HCT116 (cell line): ENCODE measurements around the gene C12orf75. TPM values are rescaled to one million over a fixed set of nuclear protein-coding genes. Genes with fewer than 3 reads are reported as not detected.

Experiments used
- ATAC-seq: fragments of 200-7000 bp; cut with Tn5 transposase; 2 replicates; pipeline ENCODE4 v1.9.1; 2020; ENCODE audit warnings: mild to moderate bottlenecking, moderate library complexity
- BruUV-seq: library from RNA; stranded (reverse); fragments of 400-500 nt; replicated peaks from 2 replicates; lab custom pipeline; 2021; lab: Mats Ljungman, UMichigan
- CTCF ChIA-PET: fragments of 300-600 bp; sonication (Branson Sonifier 250); formaldehyde crosslinking; loops from one replicate; lab custom pipeline; 2021; ENCODE audit warnings: antibody characterized with exemption; lab: Charles Lee
- POLR2A ChIA-PET: fragments of 300-600, 350-600 bp; sonication (Branson Sonifier 250); formaldehyde crosslinking; loops from one replicate; lab custom pipeline; 2021; ENCODE audit warnings: antibody characterized with exemption; lab: Charles Lee
- RAD21 ChIA-PET, 2 experiments: fragments of 300-600 bp; sonication (Branson Sonifier 250); formaldehyde crosslinking; loops; one replicate each; lab custom pipeline; 2023; ENCODE audit warnings: low total read pairs in 2 of 2; ENCODE audit not compliant: uncharacterized antibody in 2 of 2, unreplicated experiment in 2 of 2, low non-redundant PET in 1 of 2; lab: Charles Lee
- DNase-seq: peaks from one replicate; pipeline ENCODE4 v3.0.0-alpha.2; 2010; ENCODE audit warnings: low read depth, low spot score
- H2AFZ ChIP-seq: fragments of 200-600 bp; shearing (Covaris generic), sonication (generic); 2 replicates; pipeline ENCODE4 v1.6.1; 2017; ENCODE audit warnings: low read depth, mixed run types, mixed read lengths, antibody characterized with exemption, low read length; ENCODE audit not compliant: poor library complexity, severe bottlenecking
- H3K27ac ChIP-seq: 2 replicates; pipeline ENCODE4 v1.5.1; 2012; ENCODE audit warnings: low read depth, low read length
- H3K27me3 ChIP-seq: fragments of 200-600 bp; sonication (generic); 2 replicates; pipeline ENCODE4 v1.6.1; 2016; ENCODE audit warnings: mixed run types, low read length, mixed read lengths; ENCODE audit not compliant: insufficient read depth
- H3K36me3 ChIP-seq, 2 experiments: fragments of 200-500 bp in 1 of 2; fragments of 200-600 bp in 1 of 2; sonication (Bioruptor generic) in 1 of 2; sonication (generic) in 1 of 2; 2 replicates each; pipeline versions ENCODE4 v1.5.1 to v1.6.1; 2014 to 2016; ENCODE audit warnings: low read length in 2 of 2, inconsistent platforms in 1 of 2, mixed read lengths in 1 of 2, mixed run types in 1 of 2; ENCODE audit not compliant: insufficient read depth in 2 of 2, control insufficient read depth in 1 of 2
- H3K4me1 ChIP-seq, 2 experiments: fragments of 200-600 bp in 1 of 2; sonication (generic) in 1 of 2; 2 replicates each; pipeline versions ENCODE4 v1.5.1 to v1.6.1; 2012 to 2017; ENCODE audit warnings: low read length in 2 of 2, inconsistent platforms in 1 of 2, mild to moderate bottlenecking in 1 of 2, mixed read lengths in 1 of 2, mixed run types in 1 of 2, moderate library complexity in 1 of 2; ENCODE audit not compliant: insufficient read depth in 2 of 2, control insufficient read depth in 1 of 2
- H3K4me2 ChIP-seq: fragments of 200-600 bp; sonication (generic); 2 replicates; pipeline ENCODE4 v1.6.1; 2017; ENCODE audit warnings: mixed run types, low read length, mixed read lengths
- H3K4me3 ChIP-seq, 2 experiments: fragments of 200-600 bp in 1 of 2; sonication (generic) in 1 of 2; replicated peaks in 1 of 2; 2 replicates each; pipeline ENCODE4 v1.5.1; 2011 to 2016; ENCODE audit warnings: low read length in 2 of 2, control low read depth in 1 of 2, low read depth in 1 of 2, mild to moderate bottlenecking in 1 of 2, mixed read lengths in 1 of 2, mixed run types in 1 of 2
- H3K79me2 ChIP-seq: fragments of 200-600 bp; sonication (generic); 2 replicates; pipeline ENCODE4 v1.6.1; 2017; ENCODE audit warnings: mild to moderate bottlenecking, mixed run types, low read length, moderate library complexity, mixed read lengths; ENCODE audit not compliant: insufficient read depth
- H3K9ac ChIP-seq: fragments of 200-600 bp; sonication (generic); 2 replicates; pipeline ENCODE4 v1.6.1; 2016; ENCODE audit warnings: low read length, mixed read lengths
- H3K9me2 ChIP-seq: fragments of 200-600 bp; sonication (generic), shearing (Covaris generic); 2 replicates; pipeline ENCODE4 v1.6.1; 2017; ENCODE audit warnings: mixed run types, mild to moderate bottlenecking, moderate library complexity; ENCODE audit not compliant: insufficient read depth
- H3K9me3 ChIP-seq, 2 experiments: fragments of 200-500 bp in 1 of 2; fragments of 200-600 bp in 1 of 2; sonication (Bioruptor generic) in 1 of 2; sonication (generic) in 1 of 2; 2 replicates each; pipeline ENCODE4 v1.6.1; 2014 to 2017; ENCODE audit warnings: low read length in 2 of 2, mixed read lengths in 2 of 2, inconsistent platforms in 1 of 2, low read depth in 1 of 2, mild to moderate bottlenecking in 1 of 2, mixed run types in 1 of 2, moderate library complexity in 1 of 2; ENCODE audit not compliant: control insufficient read depth in 1 of 2, insufficient read depth in 1 of 2
- H4K20me1 ChIP-seq: fragments of 200-600 bp; sonication (generic), shearing (Covaris generic); 2 replicates; pipeline ENCODE4 v1.6.1; 2017; ENCODE audit warnings: mixed run types, mild to moderate bottlenecking, moderate library complexity; ENCODE audit not compliant: insufficient read depth
- CBX3 ChIP-seq: IDR thresholded peaks from 2 replicates; pipeline ENCODE4 v1.6.1; 2012; ENCODE audit warnings: low read depth
- CEBPB ChIP-seq: IDR thresholded peaks from 2 replicates; pipeline ENCODE4 v1.6.1; 2012; ENCODE audit warnings: low read depth
- EGR1 ChIP-seq: IDR thresholded peaks from 2 replicates; pipeline ENCODE4 v1.6.1; 2012; ENCODE audit warnings: low read depth
- ELF1 ChIP-seq: IDR thresholded peaks from 2 replicates; pipeline ENCODE4 v1.6.1; 2012; ENCODE audit warnings: low read depth, borderline replicate concordance
- EZH2 ChIP-seq: fragments of 200-600 bp; sonication (generic); IDR thresholded peaks from 2 replicates; pipeline ENCODE4 v1.6.1; 2017; ENCODE audit warnings: antibody characterized with exemption, mixed run types
- EZH2phosphoT487 ChIP-seq: fragments of 200-600 bp; IDR thresholded peaks from 2 replicates; pipeline ENCODE4 v1.6.1; 2018; ENCODE audit warnings: antibody characterized with exemption, borderline replicate concordance
- FOSL1 ChIP-seq: IDR thresholded peaks from 2 replicates; pipeline ENCODE4 v1.6.1; 2012; ENCODE audit warnings: low read depth
- JUND ChIP-seq: IDR thresholded peaks from 2 replicates; pipeline ENCODE4 v1.6.1; 2012
- POLR2A ChIP-seq: IDR thresholded peaks from 2 replicates; pipeline ENCODE4 v1.7.0; 2011; ENCODE audit warnings: borderline replicate concordance; ENCODE audit not compliant: insufficient read depth, insufficient read length; ENCODE audit errors: extremely low read depth
- POLR2AphosphoS5 ChIP-seq: IDR thresholded peaks from 2 replicates; pipeline ENCODE4 v1.6.1; 2011; ENCODE audit warnings: mild to moderate bottlenecking, low read depth, low read length, moderate library complexity
- RAD21 ChIP-seq: IDR thresholded peaks from 2 replicates; pipeline ENCODE4 v1.6.1; 2012; ENCODE audit warnings: low read depth, mild to moderate bottlenecking
- SP1 ChIP-seq: IDR thresholded peaks from 2 replicates; pipeline ENCODE4 v1.6.1; 2012; ENCODE audit warnings: low read depth
- SRF ChIP-seq: IDR thresholded peaks from 2 replicates; pipeline ENCODE4 v1.6.1; 2012; ENCODE audit warnings: low read depth
- YY1 ChIP-seq: IDR thresholded peaks from 2 replicates; pipeline ENCODE4 v1.6.1; 2011; ENCODE audit warnings: low read length, low read depth, moderate library complexity, mild to moderate bottlenecking; ENCODE audit not compliant: insufficient replicate concordance; ENCODE audit errors: extremely low read depth
- ZFX ChIP-seq: fragments of 450-650 bp; IDR thresholded peaks from 2 replicates; pipeline ENCODE4 v1.6.1; 2017
- ZNF274 ChIP-seq: fragments of 200-500 bp; sonication (Bioruptor generic); IDR thresholded peaks from 2 replicates; pipeline ENCODE4 v1.6.1; 2014; ENCODE audit warnings: mild to moderate bottlenecking, low read depth, low read length, inconsistent platforms
- intact Hi-C: fragments of 100-400 bp; cut with micrococcal nuclease; formaldehyde crosslinking; loops from 2 replicates; pipeline ENCODE4 v1.10.0; 2022
- total RNA-seq: library from RNA; stranded (reverse); gene quantifications from one replicate; pipeline ENCODE4 v1.2.1, GENCODE V29; 2021; ENCODE audit not compliant: unreplicated experiment
- TF ChIP-seq, protein P1 (sequence below): IDR thresholded peaks from 2 replicates; pipeline ENCODE4 v1.6.1; 2012
- TF ChIP-seq, protein P2 (sequence below), 3 experiments: fragments of 200-600 bp in 1 of 3; sonication (generic) in 1 of 3; IDR thresholded peaks in 2 of 3; conservative IDR thresholded peaks in 1 of 3; 2 replicates each; pipeline ENCODE4 v1.5.1; 2012 to 2017; ENCODE audit warnings: low read depth in 2 of 3, low read length in 2 of 3, antibody characterized with exemption in 1 of 3, borderline replicate concordance in 1 of 3, control low read depth in 1 of 3, mild to moderate bottlenecking in 1 of 3, mixed read lengths in 1 of 3, mixed run types in 1 of 3, moderate library complexity in 1 of 3; ENCODE audit not compliant: insufficient read depth in 1 of 3
- TF ChIP-seq, protein P3 (sequence below): IDR thresholded peaks from 2 replicates; pipeline ENCODE4 v1.6.1; 2012; ENCODE audit warnings: low read depth
- TF ChIP-seq, protein P4 (sequence below): IDR thresholded peaks from 2 replicates; pipeline ENCODE4 v1.6.1; 2011; ENCODE audit warnings: mild to moderate bottlenecking, low read length, moderate library complexity; ENCODE audit not compliant: insufficient replicate concordance; ENCODE audit errors: extremely low read depth

C12orf75 gene
- total RNA-seq, 1 experiment from 2014 or later, result 81.0 TPM

DNA sequence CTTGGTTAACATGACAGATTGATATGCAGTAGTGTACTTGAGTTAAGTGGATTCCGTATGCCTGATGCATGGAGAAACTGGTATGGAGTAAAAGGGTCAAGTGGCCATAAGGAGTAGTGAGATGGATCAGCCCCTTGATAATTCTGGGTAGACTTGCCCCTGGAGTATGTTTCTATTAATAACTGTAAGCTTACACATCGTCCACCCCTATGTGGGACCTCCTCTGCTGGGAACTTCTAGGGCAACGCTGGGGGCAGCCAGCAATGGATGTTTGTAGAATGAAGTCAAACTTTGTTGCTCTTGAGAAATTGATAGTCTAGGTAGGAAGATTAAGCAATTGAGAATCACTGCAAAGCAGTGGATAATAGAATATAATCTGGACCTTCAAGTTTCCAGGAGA lies 3.5 kb downstream of the C12orf75 start:
- no TSS peak for BruUV-seq
- H3K9me3 ChIP-seq, result no peaks in the 10 kb centered on the region
- H3K79me2 ChIP-seq, result peaks cover 60% of the 10 kb centered on the region
- no peak overlapping the region for H3K27ac ChIP-seq
- no peak for TF ChIP-seq SRF
- TF ChIP-seq YY1, result no peak
- TF ChIP-seq EZH2, result no peak
- no peak for TF ChIP-seq ZFX
- TF ChIP-seq, protein P1, sequence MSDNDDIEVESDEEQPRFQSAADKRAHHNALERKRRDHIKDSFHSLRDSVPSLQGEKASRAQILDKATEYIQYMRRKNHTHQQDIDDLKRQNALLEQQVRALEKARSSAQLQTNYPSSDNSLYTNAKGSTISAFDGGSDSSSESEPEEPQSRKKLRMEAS, result no peak
- TF ChIP-seq EGR1, result no peak
- TF ChIP-seq, protein P2, sequence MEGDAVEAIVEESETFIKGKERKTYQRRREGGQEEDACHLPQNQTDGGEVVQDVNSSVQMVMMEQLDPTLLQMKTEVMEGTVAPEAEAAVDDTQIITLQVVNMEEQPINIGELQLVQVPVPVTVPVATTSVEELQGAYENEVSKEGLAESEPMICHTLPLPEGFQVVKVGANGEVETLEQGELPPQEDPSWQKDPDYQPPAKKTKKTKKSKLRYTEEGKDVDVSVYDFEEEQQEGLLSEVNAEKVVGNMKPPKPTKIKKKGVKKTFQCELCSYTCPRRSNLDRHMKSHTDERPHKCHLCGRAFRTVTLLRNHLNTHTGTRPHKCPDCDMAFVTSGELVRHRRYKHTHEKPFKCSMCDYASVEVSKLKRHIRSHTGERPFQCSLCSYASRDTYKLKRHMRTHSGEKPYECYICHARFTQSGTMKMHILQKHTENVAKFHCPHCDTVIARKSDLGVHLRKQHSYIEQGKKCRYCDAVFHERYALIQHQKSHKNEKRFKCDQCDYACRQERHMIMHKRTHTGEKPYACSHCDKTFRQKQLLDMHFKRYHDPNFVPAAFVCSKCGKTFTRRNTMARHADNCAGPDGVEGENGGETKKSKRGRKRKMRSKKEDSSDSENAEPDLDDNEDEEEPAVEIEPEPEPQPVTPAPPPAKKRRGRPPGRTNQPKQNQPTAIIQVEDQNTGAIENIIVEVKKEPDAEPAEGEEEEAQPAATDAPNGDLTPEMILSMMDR (IDR thresholded peaks at IDR 0.05 in 2 of 3, conservative IDR thresholded peaks at IDR 0.05 in 1 of 3; ENCODE audit: borderline replicate concordance in 1 of 3, insufficient read depth in 1 of 3, low read depth in 2 of 3, low read length in 2 of 3), result no peak
- no peak for TF ChIP-seq SP1
- no peak for TF ChIP-seq ZNF274
- TF ChIP-seq, protein P3, sequence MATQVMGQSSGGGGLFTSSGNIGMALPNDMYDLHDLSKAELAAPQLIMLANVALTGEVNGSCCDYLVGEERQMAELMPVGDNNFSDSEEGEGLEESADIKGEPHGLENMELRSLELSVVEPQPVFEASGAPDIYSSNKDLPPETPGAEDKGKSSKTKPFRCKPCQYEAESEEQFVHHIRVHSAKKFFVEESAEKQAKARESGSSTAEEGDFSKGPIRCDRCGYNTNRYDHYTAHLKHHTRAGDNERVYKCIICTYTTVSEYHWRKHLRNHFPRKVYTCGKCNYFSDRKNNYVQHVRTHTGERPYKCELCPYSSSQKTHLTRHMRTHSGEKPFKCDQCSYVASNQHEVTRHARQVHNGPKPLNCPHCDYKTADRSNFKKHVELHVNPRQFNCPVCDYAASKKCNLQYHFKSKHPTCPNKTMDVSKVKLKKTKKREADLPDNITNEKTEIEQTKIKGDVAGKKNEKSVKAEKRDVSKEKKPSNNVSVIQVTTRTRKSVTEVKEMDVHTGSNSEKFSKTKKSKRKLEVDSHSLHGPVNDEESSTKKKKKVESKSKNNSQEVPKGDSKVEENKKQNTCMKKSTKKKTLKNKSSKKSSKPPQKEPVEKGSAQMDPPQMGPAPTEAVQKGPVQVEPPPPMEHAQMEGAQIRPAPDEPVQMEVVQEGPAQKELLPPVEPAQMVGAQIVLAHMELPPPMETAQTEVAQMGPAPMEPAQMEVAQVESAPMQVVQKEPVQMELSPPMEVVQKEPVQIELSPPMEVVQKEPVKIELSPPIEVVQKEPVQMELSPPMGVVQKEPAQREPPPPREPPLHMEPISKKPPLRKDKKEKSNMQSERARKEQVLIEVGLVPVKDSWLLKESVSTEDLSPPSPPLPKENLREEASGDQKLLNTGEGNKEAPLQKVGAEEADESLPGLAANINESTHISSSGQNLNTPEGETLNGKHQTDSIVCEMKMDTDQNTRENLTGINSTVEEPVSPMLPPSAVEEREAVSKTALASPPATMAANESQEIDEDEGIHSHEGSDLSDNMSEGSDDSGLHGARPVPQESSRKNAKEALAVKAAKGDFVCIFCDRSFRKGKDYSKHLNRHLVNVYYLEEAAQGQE, result no peak
- no peak for TF ChIP-seq JUND
- no peak for TF ChIP-seq CEBPB
- TF ChIP-seq POLR2A, result no peak
- no peak for TF ChIP-seq CBX3
- TF ChIP-seq FOSL1, result no peak
- no peak for TF ChIP-seq POLR2AphosphoS5
- TF ChIP-seq RAD21, result no peak
- no peak for TF ChIP-seq EZH2phosphoT487
- TF ChIP-seq ELF1, result no peak
- TF ChIP-seq, protein P4, sequence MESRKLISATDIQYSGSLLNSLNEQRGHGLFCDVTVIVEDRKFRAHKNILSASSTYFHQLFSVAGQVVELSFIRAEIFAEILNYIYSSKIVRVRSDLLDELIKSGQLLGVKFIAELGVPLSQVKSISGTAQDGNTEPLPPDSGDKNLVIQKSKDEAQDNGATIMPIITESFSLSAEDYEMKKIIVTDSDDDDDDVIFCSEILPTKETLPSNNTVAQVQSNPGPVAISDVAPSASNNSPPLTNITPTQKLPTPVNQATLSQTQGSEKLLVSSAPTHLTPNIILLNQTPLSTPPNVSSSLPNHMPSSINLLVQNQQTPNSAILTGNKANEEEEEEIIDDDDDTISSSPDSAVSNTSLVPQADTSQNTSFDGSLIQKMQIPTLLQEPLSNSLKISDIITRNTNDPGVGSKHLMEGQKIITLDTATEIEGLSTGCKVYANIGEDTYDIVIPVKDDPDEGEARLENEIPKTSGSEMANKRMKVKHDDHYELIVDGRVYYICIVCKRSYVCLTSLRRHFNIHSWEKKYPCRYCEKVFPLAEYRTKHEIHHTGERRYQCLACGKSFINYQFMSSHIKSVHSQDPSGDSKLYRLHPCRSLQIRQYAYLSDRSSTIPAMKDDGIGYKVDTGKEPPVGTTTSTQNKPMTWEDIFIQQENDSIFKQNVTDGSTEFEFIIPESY, result no peak
- DNase-seq (no peak), ATAC-seq (no peak)
- RAD21 ChIA-PET, result interaction anchor here in 1 of 2 experiments (0.6 kb wide), 1 partner anchor 24 kb away, joined by 3 read pairs; no protein-coding TSS in a partner anchor
- peaks cover 14 to 25% of the 10 kb centered on the region in 2 experiments for H3K4me1 ChIP-seq
- POLR2A ChIA-PET, result no interaction called here
- no peaks in the 10 kb centered on the region for H3K36me3 ChIP-seq
- intact Hi-C loops, result no loop called here
- no peak overlapping the region for H3K9ac ChIP-seq
- no peaks in the 10 kb centered on the region for H4K20me1 ChIP-seq
- CTCF ChIA-PET, result no interaction called here
- H3K27me3 ChIP-seq, result no peaks in the 10 kb centered on the region
- H3K4me3 ChIP-seq, result no peak overlapping the region
- H2AFZ ChIP-seq, result no peak overlapping the region
- H3K4me2 ChIP-seq, result no peak overlapping the region
- no peaks in the 10 kb centered on the region; the same call in 1 of the 2 replicates for H3K9me2 ChIP-seq
